Choroid plexus epithelial cell (primary cell): ENCODE measurements around the gene ASRGL1.

ENCODE experiments used
- DNase-seq: peaks from one replicate; pipeline ENCODE4 v3.0.0-alpha.2; 2010; ENCODE audit warnings: low read depth
- H3K4me3 ChIP-seq: 2 replicates; pipeline ENCODE4 v1.5.1; 2011; ENCODE audit warnings: low read depth, mild to moderate bottlenecking, control low read depth, low read length, moderate library complexity
- TF ChIP-seq, protein P1 (sequence below): conservative IDR thresholded peaks from 2 replicates; pipeline ENCODE4 v1.5.1; 2011; ENCODE audit warnings: low read depth, mild to moderate bottlenecking, control low read depth, inconsistent platforms, low read length, moderate library complexity

Gene ASRGL1

DNA sequence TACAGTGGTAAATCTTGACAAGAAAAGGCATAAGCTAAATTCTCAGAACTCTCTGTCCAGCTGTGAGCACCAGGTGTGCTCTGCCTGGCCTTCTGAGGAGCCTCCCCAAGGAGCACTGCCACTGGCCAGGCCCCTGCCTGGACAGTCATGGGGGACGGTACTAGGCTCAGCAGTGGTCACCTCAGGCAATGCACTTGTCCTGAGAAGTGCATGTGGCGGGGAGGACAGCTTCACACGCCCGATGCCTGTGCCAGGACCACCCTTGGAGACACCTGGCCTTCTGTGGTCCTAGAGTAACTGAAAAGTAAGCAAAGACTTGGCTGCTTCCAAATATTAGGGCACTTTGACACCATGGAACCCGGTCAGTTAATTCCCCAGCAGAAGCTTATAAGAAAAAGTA, 53.0 kb downstream of the ASRGL1 start:
- DNase-seq, result no peak
- TF ChIP-seq, protein P1, sequence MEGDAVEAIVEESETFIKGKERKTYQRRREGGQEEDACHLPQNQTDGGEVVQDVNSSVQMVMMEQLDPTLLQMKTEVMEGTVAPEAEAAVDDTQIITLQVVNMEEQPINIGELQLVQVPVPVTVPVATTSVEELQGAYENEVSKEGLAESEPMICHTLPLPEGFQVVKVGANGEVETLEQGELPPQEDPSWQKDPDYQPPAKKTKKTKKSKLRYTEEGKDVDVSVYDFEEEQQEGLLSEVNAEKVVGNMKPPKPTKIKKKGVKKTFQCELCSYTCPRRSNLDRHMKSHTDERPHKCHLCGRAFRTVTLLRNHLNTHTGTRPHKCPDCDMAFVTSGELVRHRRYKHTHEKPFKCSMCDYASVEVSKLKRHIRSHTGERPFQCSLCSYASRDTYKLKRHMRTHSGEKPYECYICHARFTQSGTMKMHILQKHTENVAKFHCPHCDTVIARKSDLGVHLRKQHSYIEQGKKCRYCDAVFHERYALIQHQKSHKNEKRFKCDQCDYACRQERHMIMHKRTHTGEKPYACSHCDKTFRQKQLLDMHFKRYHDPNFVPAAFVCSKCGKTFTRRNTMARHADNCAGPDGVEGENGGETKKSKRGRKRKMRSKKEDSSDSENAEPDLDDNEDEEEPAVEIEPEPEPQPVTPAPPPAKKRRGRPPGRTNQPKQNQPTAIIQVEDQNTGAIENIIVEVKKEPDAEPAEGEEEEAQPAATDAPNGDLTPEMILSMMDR, result no peak

GRCh38 chr11:62390722-62391121, 53.5 kb downstream of the ASRGL1 start:
- DNase-seq, result no peak
- no peak overlapping the region for H3K4me3 ChIP-seq
- TF ChIP-seq, protein P1, result no peak

More for the DNA sequence above, 53.0 kb downstream of the ASRGL1 start:
- H3K4me3 ChIP-seq, result no peak overlapping the region

DNA sequence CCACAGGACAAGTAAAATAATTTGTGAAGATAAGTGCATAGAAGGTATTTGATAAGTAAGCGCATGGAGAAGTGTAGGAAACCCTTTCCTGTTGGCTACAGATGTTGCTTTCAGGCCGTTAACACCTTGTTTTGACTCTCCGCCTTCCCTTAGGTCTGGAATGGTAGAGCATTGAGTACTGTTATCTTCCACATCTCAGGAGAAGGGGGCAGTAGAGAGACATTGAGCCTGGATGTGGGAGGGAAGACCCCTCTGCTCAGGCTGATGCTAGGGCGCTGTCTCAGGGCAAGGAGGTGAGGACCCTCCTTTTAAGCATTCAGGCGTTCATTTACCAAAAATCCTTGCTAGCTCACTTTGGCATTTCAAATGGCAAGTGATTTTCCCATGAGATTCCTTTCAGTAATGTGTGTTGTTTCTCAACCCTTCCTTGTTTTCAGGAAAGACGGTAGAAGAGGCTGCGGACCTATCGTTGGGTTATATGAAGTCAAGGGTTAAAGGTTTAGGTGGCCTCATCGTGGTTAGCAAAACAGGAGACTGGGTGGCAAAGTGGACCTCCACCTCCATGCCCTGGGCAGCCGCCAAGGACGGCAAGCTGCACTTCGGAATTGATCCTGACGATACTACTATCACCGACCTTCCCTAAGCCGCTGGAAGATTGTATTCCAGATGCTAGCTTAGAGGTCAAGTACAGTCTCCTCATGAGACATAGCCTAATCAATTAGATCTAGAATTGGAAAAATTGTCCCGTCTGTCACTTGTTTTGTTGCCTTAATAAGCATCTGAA, 54.6 kb downstream of the ASRGL1 start:
- no peak for DNase-seq
- TF ChIP-seq, protein P1, result peak; percentile 39
- H3K4me3 ChIP-seq, result no peak overlapping the region

- H3K4me3 ChIP-seq, result no peak overlapping the region
- no peak for DNase-seq
- TF ChIP-seq, protein P1, result no peak
Measured at GRCh38 chr11:62392506-62392905, 55.3 kb downstream of the ASRGL1 start.

GRCh38 chr11:62393061-62393611, 55.9 kb downstream of the ASRGL1 start:
- H3K4me3 ChIP-seq, result no peak overlapping the region
- TF ChIP-seq, protein P1, result peak; percentile 9
- DNase-seq, result no peak

DNA sequence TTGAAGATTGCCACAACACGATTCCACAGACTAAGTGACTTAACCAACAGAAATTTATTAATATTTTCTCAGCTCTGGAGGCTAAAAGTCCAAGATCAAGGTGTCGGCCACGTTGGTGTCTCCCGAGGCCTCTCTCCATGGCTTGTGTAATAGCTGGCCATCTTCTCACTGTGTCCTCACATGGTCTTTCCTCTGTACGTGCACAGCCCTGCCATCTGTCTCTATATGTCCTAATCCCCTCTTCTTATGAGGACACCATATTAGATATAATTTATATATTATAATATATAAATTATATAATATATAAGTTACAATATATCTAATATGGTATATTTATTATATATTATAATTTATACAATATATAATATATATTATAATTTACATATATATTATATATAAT, 56.5 kb downstream of the ASRGL1 start:
- DNase-seq, result no peak
- TF ChIP-seq, protein P1, result no peak
- no peak overlapping the region for H3K4me3 ChIP-seq
